Astrocyte (in vitro differentiated cells and primary cell): ENCODE measurements around the gene ROR1. TPM values are rescaled to one million over a fixed set of nuclear protein-coding genes. Genes with fewer than 3 reads are reported as not detected.

Experiments used
- DNase-seq: peaks from one replicate; pipeline ENCODE4 v3.0.0-alpha.2; 2010; ENCODE audit warnings: low read depth
- FAIRE-seq: peaks from 2 replicates; lab custom pipeline; 2011; peaks lifted over from hg19 to GRCh38; lab: Jason Lieb, UNC
- H2AFZ ChIP-seq: 2 replicates; pipeline ENCODE4 v1.6.0; 2012; ENCODE audit warnings: low read depth, low read length, inconsistent platforms
- H3K27ac ChIP-seq: 2 replicates; pipeline ENCODE4 v1.5.1; 2011; ENCODE audit warnings: low read depth, low read length, inconsistent platforms
- H3K27me3 ChIP-seq: 2 replicates; pipeline ENCODE4 v1.6.0; 2011; ENCODE audit warnings: low read length, inconsistent platforms; ENCODE audit not compliant: insufficient read depth
- H3K36me3 ChIP-seq: 2 replicates; pipeline ENCODE4 v1.5.1; 2011; ENCODE audit warnings: low read length, inconsistent platforms; ENCODE audit not compliant: insufficient read depth
- H3K4me1 ChIP-seq: 2 replicates; pipeline ENCODE4 v1.5.1; 2011; ENCODE audit warnings: low read length, inconsistent platforms; ENCODE audit not compliant: insufficient read depth
- H3K4me2 ChIP-seq: 2 replicates; pipeline ENCODE4 v1.6.0; 2012; ENCODE audit warnings: low read length, inconsistent platforms
- H3K4me3 ChIP-seq: 2 replicates; pipeline ENCODE4 v1.5.1; 2011; ENCODE audit warnings: low read depth, mild to moderate bottlenecking, low read length, inconsistent platforms; ENCODE audit not compliant: insufficient read depth
- H3K79me2 ChIP-seq: 2 replicates; pipeline ENCODE4 v1.6.0; 2012; ENCODE audit warnings: mild to moderate bottlenecking, low read length, inconsistent platforms; ENCODE audit not compliant: insufficient read depth
- H3K9ac ChIP-seq: 2 replicates; pipeline ENCODE4 v1.6.0; 2012; ENCODE audit warnings: mild to moderate bottlenecking, low read length, inconsistent platforms
- H3K9me3 ChIP-seq: 2 replicates; pipeline ENCODE4 v1.5.1; 2012; ENCODE audit warnings: low read depth, mild to moderate bottlenecking, low read length, inconsistent platforms; ENCODE audit not compliant: insufficient read depth
- H4K20me1 ChIP-seq: 2 replicates; pipeline ENCODE4 v1.6.0; 2012; ENCODE audit warnings: low read length, inconsistent platforms; ENCODE audit not compliant: insufficient read depth
- H3K27ac Mint-ChIP-seq: one replicate; pipeline ENCODE4 v1.8.0; 2021; ENCODE audit warnings: mild to moderate bottlenecking, mixed read lengths; ENCODE audit not compliant: unreplicated experiment
- H3K27me3 Mint-ChIP-seq: one replicate; pipeline ENCODE4 v1.8.0; 2021; ENCODE audit warnings: low read depth, mixed read lengths; ENCODE audit not compliant: unreplicated experiment
- H3K36me3 Mint-ChIP-seq: one replicate; pipeline ENCODE4 v1.8.0; 2021; ENCODE audit warnings: low read depth, mixed read lengths; ENCODE audit not compliant: unreplicated experiment
- H3K4me1 Mint-ChIP-seq: one replicate; pipeline ENCODE4 v1.8.0; 2021; ENCODE audit warnings: low read depth, mixed read lengths; ENCODE audit not compliant: unreplicated experiment
- H3K4me3 Mint-ChIP-seq: one replicate; pipeline ENCODE4 v1.8.0; 2021; ENCODE audit warnings: mild to moderate bottlenecking, moderate library complexity, mixed read lengths; ENCODE audit not compliant: unreplicated experiment
- H3K9me3 Mint-ChIP-seq: one replicate; pipeline ENCODE4 v1.8.0; 2021; ENCODE audit warnings: mild to moderate bottlenecking, mixed read lengths; ENCODE audit not compliant: unreplicated experiment
- EZH2 ChIP-seq: IDR thresholded peaks from 2 replicates; pipeline ENCODE4 v1.6.1; 2012; ENCODE audit warnings: mild to moderate bottlenecking, low read length, inconsistent platforms; ENCODE audit not compliant: insufficient read depth
- total RNA-seq: library from RNA; stranded (reverse); gene quantifications from 2 replicates; pipeline ENCODE4 v1.2.1, GENCODE V29; 2021
- TF ChIP-seq, protein P1 (sequence below): IDR thresholded peaks from 2 replicates; pipeline ENCODE4 v1.5.1; 2011; ENCODE audit warnings: low read depth, mild to moderate bottlenecking, inconsistent platforms, low read length, moderate library complexity; ENCODE audit not compliant: insufficient read depth

ROR1 gene
- total RNA-seq, 1 donor from 2014 or later, result 38.3 TPM

DNA sequence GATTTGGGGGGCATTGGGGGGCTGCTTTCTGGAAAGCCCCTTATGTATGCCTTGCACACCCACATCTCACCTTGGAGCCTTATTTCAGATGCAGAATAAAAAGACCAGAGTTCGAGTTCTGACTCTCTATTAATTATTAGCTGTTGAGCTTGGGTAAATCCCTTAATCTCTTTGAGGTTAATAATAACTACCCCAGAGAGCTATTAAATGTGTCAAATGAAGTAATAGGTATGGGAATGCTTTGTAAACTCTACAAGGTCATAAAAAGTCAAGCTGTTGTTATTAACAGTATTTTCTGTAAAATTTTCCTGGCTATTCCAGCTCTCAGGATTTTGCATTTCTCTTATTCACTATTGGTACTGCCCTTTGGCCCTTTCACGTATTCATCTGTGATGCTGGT, 122.9 kb downstream of the ROR1 start:
- Histone ChIP-seq H3K36me3 (no peaks in the 10 kb centered on the region), H3K9ac (no peak overlapping the region), H3K4me3 (no peak overlapping the region), H3K4me1 (peaks cover 16% of the 10 kb centered on the region), H3K27ac (no peak overlapping the region), H2AFZ (no peak overlapping the region), H3K9me3 (no peaks in the 10 kb centered on the region), H3K79me2 (peaks cover 14% of the 10 kb centered on the region), H3K27me3 (no peaks in the 10 kb centered on the region), H4K20me1 (peaks cover 5% of the 10 kb centered on the region), H3K4me2 (no peak overlapping the region)
- FAIRE-seq (no peak), DNase-seq (no peak)
- Mint-ChIP-seq H3K27me3 (no peaks in the 10 kb centered on the region), H3K36me3 (peaks cover 3% of the 10 kb centered on the region), H3K4me1 (peaks cover 37% of the 10 kb centered on the region), H3K4me3 (no peak overlapping the region), H3K9me3 (no peaks in the 10 kb centered on the region), H3K27ac (no peak overlapping the region)
- TF ChIP-seq, protein P1, sequence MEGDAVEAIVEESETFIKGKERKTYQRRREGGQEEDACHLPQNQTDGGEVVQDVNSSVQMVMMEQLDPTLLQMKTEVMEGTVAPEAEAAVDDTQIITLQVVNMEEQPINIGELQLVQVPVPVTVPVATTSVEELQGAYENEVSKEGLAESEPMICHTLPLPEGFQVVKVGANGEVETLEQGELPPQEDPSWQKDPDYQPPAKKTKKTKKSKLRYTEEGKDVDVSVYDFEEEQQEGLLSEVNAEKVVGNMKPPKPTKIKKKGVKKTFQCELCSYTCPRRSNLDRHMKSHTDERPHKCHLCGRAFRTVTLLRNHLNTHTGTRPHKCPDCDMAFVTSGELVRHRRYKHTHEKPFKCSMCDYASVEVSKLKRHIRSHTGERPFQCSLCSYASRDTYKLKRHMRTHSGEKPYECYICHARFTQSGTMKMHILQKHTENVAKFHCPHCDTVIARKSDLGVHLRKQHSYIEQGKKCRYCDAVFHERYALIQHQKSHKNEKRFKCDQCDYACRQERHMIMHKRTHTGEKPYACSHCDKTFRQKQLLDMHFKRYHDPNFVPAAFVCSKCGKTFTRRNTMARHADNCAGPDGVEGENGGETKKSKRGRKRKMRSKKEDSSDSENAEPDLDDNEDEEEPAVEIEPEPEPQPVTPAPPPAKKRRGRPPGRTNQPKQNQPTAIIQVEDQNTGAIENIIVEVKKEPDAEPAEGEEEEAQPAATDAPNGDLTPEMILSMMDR, result no peak
- TF ChIP-seq EZH2, result no peak

DNA sequence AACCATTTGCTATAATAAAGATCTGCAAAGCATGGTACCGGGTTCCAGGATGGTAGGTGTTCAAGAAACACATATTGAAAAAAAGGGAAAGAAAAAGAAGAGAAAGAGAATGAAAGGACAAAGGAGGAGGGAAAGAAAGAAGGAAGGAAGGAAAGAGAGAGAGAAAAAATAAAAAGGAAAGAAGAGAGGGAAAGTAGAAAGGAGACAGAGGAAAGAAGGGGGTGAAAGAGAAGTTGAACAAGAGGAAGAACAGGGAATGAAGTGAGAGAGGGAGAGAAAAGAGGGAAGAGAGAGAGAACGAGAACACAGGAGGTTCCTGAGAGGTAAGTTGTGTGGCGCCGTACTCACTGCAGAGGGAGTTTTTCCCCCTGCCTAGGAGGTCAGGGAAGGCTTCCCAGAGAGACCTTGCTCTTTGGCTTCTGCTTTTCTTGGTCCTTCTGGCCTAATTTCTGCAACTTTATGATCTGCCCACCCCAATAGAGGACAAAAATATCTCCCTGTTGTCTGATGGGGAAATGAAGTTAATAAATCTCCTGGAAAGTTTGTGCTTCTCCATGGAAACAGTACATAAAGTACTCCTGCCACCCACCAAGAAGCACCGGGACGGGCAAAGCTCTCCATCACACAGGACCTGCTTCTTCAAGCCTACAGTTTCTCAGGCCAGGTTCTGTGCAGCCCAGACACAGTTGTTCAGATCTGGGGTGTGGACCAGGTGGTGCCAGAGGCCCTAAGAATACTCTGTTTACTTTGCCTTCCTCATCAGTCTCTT, 124.8 kb downstream of the ROR1 start:
- TF ChIP-seq, protein P1, result no peak
- no peak for TF ChIP-seq EZH2
- H3K27ac ChIP-seq, result no peak overlapping the region
- FAIRE-seq (no peak), DNase-seq (no peak)
- H3K27me3 Mint-ChIP-seq, result no peaks in the 10 kb centered on the region
- H3K36me3 Mint-ChIP-seq, result peaks cover 3% of the 10 kb centered on the region
- no peak overlapping the region for H3K4me3 ChIP-seq
- H3K4me2 ChIP-seq, result no peak overlapping the region
- no peak overlapping the region for H3K27ac Mint-ChIP-seq
- no peaks in the 10 kb centered on the region for H3K27me3 ChIP-seq
- peaks cover 5% of the 10 kb centered on the region for H4K20me1 ChIP-seq
- H3K4me1 ChIP-seq, result peaks cover 4% of the 10 kb centered on the region
- no peak overlapping the region for H3K9ac ChIP-seq
- no peak overlapping the region for H2AFZ ChIP-seq
- peaks cover 14% of the 10 kb centered on the region for H3K79me2 ChIP-seq
- H3K36me3 ChIP-seq, result no peaks in the 10 kb centered on the region
- peaks cover 23% of the 10 kb centered on the region for H3K4me1 Mint-ChIP-seq
- no peaks in the 10 kb centered on the region for H3K9me3 Mint-ChIP-seq
- H3K4me3 Mint-ChIP-seq, result no peak overlapping the region
- no peaks in the 10 kb centered on the region for H3K9me3 ChIP-seq

GRCh38 chr1:63901094-63901493, 127.3 kb downstream of the ROR1 start:
- peaks cover 18% of the 10 kb centered on the region for H3K4me1 Mint-ChIP-seq
- H3K27ac Mint-ChIP-seq, result no peak overlapping the region
- no peaks in the 10 kb centered on the region for H3K36me3 ChIP-seq

More at GRCh38 chr1:63901094-63901493, 127.3 kb downstream of the ROR1 start:
- no peaks in the 10 kb centered on the region for H3K4me1 ChIP-seq
- DNase-seq (no peak), FAIRE-seq (no peak)
- H3K4me3 Mint-ChIP-seq, result no peak overlapping the region
- no peaks in the 10 kb centered on the region for H3K9me3 Mint-ChIP-seq
- no peak overlapping the region for H3K27ac ChIP-seq
- no peak overlapping the region for H3K9ac ChIP-seq
- peaks cover 7% of the 10 kb centered on the region for H3K36me3 Mint-ChIP-seq
- H2AFZ ChIP-seq, result no peak overlapping the region
- no peak overlapping the region for H3K4me2 ChIP-seq
- H3K27me3 Mint-ChIP-seq, result no peaks in the 10 kb centered on the region
- TF ChIP-seq, protein P1, result no peak
- no peak for TF ChIP-seq EZH2
- H3K9me3 ChIP-seq, result no peaks in the 10 kb centered on the region
- H3K79me2 ChIP-seq, result peaks cover 10% of the 10 kb centered on the region
- H3K27me3 ChIP-seq, result no peaks in the 10 kb centered on the region
- peaks cover 5% of the 10 kb centered on the region for H4K20me1 ChIP-seq
- no peak overlapping the region for H3K4me3 ChIP-seq
